Activated T-cell treated with anti-CD3 and anti-CD28 coated beads for 4 hours (primary cell): ENCODE measurements around the gene MCF2L.
"Not testable (repeated sequence)": the region's sequence is repeated elsewhere in the genome, so short reads cannot be mapped to it uniquely, and the experiment has no call there.

ENCODE experiments used
- DNase-seq: peaks from one replicate; pipeline ENCODE4 v3.0.0-alpha.2; 2020

The MCF2L gene

DNA sequence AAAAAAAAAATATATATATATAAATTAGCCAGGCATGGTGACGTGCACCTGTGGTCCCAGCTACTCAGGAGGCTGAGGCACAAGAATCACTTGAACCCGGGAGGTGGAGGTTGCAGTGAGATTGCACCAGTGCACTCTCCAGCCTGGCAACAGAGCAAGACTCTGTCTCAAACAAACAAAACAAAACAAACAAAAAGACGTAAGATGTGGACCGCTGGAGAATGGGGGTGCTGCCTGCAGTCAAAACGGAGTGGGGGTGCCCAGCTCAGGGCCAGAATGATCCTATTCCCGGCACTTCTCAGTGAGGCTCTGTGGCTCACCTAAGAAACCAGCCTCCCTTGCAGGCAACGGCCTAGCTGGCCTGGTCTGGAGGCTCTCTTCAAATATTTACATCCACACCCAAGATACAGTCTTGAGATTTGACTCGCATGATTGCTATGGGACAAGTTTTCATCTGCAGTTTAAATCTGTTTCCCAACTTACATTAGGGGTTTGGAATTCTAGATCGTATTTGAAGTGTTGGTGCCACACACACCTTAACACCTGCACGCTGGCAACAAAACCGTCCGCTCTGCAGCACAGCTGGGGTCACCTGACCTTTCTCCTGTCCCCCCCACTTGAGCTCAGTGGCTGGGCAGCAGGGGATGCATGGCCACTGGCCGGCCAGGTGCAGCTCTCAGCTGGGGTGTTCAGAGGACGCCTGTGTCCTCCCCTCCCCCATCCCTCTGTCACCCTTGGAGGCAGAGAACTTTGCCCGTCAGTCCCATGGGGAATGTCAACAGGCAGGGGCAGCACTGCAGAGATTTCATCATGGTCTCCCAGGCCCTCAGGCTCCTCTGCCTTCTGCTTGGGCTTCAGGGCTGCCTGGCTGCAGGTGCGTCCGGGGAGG, 136.3 kb downstream of the MCF2L start, which contains the start of gene F7:
Gene F7 (plus strand): TSS at position 760 of the 889 bp plus-strand sequence. CDS start 51 bp downstream, at position 811.
- DNase-seq: no peak

DNA sequence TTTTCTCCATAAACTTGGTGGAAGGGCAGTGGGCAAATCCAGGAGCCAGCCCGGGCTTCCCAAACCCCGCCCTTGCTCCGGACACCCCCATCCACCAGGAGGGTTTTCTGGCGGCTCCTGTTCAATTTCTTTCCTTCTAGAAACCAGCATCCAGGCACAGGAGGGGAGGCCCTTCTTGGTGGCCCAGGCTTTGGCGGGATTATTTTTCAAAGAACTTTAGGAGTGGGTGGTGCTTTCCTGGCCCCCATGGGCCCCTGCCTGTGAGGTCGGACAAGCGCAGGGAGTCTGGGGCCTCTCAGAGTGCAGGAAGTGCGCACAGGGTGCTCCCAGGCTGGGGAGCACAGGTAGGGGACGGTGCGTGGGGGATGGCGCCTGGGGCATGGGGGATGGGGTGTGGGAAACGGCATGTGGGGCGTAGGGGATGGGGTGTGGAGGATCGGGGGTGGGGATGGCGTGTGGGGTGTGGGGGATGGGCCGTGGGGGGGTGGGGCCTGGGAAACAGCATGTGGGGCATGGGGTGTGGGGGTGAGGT, 137.0 kb downstream of the MCF2L start:
- DNase-seq: no peak

DNA sequence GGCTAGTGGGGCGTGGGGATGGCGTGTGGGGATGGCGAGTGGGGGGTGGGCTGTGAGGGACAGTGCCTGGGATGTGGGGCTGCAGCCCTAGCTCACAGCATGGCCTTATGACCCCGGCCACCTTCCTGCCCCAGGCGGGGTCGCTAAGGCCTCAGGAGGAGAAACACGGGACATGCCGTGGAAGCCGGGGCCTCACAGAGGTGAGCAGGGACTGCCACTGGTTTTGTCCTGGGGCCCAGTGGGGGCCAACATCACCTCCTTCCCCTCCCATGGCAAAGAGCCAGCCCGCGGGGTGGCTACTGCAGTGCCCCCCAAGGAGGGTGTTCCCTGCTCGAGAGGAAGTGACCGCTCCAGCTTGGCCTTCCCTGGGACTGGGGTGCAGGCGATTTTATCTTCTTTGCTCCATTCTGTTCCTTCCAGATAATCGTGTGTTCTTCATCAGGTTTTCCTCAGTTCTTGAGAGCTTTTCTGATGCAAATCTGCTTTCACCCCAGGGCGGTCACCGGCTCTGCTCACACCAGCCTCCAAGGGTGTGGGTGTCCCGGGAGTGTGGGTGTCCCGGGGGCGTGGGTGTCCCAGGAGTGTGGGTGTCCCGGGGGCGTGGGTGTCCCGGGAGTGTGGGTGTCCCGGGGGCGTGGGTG, 137.8 kb downstream of the MCF2L start:
- DNase-seq: no peak

DNA sequence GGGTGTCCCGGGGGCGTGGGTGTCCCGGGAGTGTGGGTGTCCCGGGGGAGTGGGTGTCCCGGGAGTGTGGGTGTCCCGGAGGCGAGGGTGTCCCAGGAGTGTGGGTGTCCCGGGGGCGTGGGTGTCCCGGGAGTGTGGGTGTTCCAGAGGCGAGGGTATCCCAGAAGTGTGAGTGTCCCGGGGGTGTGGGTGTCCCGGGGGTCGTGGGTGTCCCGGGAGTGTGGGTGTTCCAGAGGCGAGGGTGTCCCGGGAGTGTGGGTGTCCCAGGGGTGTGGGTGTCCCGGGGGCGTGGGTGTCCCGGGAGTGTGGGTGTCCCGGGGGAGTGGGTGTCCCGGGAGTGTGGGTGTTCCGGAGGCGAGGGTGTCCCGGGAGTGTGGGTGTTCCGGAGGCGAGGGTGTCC, 139.5 kb downstream of the MCF2L start:
- not testable (repeated sequence) for DNase-seq

DNA sequence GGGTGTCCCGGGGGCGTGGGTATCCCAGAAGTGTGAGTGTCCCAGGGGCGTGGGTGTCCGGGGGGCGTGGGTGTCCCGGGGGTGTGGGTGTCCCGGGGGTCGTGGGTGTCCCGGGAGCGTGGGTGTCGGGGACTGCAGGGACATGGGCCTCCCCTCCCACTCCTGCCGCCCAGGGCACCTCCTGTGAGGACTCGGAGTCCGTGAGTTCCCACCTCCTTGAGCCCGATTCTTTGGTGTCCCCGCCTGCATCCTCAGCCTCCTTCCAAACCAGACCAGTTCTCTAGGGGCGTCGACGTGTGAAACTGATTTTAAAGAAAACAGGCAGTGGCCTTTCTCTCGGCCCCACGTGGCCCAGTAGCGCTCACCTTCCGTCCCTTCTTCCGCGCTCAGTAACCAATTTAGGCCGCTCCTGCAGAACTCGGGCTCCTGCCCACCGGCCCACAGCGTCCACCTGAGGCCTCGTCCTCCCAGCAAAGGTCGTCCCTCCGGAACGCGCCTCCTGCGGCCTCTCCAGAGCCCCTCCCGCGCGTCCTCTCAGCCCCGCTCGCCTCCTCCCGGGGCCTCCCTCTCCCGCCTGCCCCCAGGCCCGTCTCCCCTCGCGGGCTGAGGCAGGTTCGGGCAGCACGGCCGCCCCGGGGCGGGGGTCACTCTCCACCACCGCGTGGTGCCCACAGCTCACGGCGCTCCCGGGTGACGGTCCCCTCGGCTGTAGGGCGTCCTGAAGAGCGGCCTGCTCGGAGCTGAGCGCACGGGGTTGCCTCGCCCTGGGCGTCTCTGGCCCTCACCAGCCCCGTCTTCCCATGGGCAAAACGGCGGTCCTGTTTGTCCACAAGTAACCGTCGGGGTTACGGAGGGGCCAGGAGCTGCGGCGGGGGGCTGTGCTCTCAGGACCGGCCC, 140.4 kb downstream of the MCF2L start:
- no peak for DNase-seq

DNA sequence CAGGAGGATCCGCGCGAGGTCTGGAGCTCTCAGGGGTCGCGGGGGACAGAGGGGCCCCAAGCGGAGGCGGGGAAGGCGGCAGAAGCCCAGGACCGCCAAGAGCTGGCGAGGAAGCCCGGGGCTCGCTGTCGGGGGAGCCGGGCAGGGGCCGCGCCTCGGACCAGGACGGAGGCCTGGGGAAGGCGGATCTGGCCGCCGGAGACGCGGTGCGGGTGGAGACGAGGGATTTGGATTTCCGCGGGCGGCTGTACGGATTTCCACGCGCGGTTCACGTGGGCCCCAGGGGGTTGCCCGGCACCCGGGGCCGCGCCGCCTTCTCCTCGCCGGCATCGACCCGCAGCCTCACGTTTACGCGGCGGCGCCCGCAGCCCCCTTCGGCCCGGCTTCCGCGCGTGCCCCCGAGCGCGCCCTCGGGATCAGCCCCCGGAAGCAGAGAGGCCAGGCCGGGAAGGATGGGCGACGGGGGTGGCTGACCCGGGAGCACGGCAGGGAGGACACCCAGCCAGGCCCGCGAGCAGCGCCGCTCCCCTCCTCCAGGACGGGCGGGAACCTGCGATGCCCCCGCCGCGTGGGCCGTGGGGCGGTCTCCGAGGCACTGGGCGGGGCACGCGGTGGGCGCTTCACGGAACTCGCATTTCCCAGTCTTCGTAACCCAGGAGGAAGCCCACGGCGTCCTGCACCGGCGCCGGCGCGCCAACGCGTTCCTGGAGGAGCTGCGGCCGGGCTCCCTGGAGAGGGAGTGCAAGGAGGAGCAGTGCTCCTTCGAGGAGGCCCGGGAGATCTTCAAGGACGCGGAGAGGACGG, 141.2 kb downstream of the MCF2L start:
- peak; percentile 45 for DNase-seq

DNA sequence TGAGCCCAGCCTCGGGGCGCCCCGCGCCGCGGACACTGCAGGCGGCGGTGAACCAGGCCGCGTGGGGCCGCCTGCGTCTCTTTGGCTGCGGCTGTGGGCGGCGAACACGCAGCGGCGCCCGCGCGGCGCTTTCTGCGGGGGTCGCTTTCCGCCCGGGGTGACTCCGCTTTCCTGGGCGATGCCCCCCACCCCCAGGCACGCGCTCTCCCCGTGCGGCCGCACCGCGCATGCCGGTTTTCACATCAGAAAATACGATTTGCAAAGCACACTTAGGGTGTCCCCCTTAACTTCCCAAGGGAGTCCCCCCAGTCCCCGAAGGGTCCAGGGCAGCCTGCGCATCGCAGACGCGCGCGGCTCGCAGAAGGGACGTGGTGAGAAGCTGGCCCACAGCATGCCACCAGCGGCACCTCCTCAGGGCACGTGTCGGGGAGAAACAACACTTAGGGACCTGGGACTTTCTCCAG, 141.9 kb downstream of the MCF2L start:
- DNase-seq: no peak

DNA sequence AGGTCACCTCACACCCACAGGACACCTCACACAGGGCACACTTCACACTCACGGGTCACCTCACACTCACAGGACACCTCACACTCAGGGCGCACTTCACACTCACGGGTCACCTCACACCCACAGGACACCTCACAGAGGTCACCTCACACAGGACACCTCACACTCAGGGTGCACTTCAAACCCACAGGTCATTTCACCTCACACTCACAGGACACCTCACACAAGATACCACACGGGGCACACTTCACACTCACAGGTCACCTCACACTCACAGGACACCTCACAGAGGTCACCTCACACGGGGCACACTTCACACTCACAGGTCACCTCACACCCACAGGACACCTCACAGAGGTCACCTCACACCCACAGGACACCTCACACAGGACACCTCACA, 142.8 kb downstream of the MCF2L start:
- DNase-seq: not testable (repeated sequence)

DNA sequence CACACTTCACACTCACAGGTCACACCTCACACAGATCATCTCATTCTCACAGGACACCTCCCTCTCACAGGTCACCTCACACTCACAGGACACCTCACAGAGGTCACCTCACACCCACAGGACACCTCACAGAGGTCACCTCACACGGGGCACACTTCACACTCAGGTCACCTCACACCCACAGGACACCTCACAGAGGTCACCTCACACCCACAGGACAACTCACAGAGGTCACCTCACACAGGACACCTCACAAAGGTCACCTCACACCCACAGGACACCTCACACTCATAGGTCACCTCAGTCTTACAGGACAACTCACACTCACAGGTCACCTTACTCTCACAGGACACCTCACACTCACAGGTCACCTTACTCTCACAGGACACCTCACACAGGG, 143.5 kb downstream of the MCF2L start:
- not testable (repeated sequence) for DNase-seq

DNA sequence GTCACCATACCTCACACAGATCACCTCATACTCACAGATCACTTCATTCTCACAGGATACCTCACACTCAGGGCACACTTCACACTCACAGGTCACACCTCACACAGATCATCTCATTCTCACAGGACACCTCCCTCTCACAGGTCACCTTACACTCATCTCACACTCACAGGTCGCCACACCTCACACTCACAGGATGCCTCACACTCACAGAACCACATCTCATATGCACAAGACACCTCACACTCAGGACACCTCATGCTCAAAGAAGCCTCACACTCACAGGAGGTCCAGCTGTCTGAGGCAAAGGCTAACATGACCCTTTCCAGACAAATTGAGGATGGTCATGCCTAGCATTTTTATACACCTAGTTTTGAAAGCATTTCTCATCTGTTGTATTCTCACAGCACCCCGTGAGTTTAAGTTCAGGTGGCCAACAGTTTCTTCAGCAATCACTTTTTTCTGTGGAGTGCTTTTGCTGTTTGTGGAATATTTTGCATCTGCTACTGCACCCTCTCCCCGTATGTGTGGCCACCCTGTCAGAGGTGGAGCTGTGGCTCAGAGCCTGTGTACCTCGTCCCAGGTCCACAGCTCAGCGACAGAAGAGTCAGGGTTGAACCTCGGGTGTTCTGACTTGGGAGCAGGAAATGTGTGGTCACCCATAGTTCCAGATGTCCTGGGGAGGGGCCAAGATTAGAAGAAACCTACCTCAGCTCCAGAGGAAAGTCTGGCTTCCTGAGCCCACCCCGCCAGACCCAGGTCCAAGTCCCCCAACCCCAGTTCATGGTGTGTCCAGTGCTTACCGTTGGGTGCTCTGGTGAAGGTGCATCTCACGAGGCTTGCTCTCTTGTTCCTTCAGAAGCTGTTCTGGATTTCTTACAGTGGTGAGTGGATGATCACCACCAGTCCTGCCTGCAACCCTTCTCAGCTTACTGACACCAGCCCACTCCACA, 144.2 kb downstream of the MCF2L start:
- DNase-seq: no peak

DNA sequence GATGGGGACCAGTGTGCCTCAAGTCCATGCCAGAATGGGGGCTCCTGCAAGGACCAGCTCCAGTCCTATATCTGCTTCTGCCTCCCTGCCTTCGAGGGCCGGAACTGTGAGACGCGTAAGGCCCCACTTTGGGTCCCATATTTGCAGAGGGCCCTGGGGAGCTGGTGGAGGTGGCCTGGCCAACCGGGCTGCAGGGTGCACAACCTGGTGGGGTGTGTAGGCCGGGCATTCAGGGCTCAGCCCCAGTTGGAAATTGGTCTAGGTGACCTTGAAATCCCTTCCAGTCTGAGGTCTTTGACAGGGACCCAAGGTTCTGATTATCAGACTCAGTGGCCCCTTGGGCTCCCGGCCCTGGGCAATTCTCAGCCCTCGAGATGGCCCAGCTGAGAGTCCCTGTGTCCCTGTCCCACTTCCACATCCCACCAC, 144.8 kb downstream of the MCF2L start:
- DNase-seq: no peak

DNA sequence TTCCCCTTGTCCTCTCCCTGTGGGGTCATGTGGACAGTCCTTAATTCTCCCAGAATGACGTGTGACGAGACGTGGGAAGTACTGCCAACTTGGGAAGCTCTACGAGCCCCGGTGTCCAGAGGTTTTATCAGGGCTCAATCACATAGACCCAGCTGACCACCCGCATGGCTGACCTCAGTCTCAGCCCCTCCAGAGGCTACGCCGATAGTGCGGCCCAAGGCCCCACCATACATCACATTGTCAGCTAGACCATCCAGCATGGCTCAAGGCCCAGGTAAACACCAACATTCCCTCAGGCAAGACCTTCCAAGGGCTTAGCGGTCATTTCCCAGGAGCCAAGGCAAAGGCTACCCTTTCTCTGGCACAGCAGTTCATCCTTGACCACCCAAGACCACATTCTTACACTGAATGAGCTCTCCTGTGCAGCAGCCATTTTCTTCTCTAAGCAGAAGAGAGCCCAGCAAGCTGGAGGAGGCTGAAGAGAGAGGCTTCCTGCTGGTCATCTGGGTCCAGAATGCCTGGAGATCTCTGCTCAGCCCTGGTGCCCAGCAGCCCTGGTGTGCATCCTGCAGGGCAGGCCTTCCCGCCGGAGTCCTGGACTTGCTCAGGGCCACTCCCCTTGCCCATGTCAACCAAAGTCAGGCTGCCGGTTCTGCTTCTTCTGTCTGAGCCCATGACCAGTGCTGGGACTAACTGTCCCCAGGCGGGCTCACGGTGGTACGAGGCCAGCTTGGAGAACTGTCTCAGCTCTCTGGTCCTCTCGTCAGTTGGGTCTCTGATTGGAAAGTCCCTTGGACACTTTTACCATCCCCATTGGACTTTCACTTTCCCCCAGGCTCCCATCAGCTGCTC, 145.7 kb downstream of the MCF2L start:
- DNase-seq: no peak

DNA sequence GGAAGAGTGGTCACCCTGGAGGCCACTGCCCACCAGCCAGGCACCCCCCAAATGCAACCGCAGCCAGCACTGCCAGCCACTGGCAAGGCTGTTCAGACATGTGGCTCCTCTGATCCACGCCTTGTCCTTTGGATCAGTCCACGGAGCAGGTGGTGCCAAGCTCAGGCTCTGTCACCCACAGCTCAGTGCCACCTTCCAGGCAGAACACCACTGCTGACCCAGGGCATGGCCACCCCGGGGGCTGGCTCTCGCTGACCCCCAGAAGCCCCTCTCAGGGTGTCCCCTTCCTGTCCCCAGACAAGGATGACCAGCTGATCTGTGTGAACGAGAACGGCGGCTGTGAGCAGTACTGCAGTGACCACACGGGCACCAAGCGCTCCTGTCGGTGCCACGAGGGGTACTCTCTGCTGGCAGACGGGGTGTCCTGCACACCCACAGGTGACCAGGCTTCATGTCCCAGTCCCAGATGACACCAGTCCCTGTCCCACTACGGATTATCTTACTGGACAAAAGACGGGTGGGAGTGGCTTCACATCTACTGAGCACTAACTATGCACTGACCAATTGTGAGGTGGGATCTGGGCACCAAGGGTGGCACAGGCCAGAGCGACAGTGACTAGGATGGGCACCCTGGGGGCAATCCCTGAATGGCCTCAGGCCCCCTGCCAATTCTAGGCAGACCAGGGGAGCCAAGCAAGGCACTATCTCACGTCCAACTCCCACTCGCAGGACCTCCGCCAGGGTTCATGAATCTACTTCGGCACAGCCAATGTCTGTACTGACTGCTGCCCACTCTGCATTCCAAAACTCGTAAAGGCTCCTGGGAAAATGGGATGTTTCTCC, 146.6 kb downstream of the MCF2L start:
- DNase-seq: no peak

DNA sequence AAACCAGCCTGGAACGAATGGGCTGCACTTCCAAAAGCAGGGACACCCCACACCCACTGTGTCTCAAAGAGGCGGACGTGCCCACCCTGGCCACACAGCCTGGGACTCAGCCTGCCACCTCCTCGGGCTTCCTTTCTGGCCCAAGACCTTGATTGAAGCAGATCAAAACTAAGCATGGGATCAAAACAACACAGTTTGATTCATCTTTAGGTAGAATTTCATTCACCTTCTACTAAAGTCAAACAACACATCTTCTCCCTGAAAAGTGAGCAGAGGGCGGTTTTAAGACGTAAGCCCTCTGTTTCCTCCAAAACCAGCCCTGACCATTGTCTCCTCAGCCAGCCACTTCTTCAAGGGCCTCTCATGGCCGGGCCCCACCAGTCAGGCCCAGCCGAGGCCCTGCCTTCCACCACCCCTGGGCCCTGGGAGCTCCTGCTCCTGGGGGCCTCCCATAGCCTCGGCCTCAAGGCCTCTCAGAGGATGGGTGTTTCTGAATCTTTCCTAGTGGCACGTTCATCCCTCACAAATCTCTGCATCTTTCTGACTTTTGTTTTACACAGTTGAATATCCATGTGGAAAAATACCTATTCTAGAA, 147.3 kb downstream of the MCF2L start:
- no peak for DNase-seq

DNA sequence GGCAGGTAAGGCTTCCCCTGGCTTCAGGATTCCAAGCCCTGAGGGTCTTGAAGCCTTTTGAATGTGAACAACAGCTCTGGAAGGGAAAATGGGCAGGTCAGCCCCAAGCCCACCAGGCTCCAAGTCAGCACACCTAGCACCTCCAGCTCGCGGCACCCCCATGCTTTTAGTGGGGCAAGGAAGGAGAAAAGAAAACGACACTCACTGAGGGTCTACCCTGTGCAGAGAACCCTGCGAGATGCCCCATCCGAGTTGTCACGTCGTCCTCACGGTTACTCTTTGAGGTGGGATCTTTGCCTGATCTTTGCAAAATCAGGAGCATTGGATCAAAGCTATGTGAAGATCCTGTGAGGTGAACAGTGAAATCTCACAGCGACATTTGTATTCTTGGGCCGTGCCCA, 147.9 kb downstream of the MCF2L start:
- DNase-seq: no peak

DNA sequence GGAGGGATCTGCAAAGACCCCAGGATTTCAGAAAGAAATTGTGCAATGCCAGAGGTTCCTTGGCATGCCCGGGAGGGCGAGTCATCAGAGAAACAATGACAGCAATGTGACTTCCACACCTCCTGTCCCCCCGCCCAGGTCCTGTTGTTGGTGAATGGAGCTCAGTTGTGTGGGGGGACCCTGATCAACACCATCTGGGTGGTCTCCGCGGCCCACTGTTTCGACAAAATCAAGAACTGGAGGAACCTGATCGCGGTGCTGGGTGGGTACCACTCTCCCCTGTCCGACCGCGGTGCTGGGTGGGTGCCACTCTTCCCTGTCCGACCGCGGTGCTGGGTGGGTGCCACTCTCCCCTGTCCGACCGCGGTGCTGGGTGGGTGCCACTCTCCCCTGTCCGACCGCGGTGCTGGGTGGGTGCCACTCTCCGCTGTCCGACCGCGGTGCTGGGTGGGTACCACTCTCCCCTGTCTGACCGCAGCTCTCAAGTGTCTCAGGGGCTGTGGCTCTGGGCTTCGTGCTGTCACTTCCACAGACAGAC, 148.4 kb downstream of the MCF2L start:
- DNase-seq: no peak

DNA sequence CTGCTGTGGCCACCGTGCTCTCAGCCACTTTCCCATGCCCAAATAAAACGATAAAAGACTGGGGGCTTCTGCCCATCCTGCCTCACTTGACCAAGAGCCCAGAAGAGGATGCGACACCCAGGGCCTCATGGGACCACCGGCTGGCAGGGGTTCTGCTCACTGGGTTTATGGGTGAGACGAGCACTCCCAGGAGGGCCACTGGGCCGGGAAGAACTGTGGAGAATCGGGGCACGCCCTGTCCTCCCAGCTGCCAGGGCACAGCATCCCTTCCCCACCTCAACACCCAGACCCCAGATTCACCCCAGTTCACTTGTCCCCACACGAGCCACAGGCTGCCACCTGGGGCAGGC, 148.9 kb downstream of the MCF2L start:
- no peak for DNase-seq
